ENCODE results near the gene OPN4.

DNA sequence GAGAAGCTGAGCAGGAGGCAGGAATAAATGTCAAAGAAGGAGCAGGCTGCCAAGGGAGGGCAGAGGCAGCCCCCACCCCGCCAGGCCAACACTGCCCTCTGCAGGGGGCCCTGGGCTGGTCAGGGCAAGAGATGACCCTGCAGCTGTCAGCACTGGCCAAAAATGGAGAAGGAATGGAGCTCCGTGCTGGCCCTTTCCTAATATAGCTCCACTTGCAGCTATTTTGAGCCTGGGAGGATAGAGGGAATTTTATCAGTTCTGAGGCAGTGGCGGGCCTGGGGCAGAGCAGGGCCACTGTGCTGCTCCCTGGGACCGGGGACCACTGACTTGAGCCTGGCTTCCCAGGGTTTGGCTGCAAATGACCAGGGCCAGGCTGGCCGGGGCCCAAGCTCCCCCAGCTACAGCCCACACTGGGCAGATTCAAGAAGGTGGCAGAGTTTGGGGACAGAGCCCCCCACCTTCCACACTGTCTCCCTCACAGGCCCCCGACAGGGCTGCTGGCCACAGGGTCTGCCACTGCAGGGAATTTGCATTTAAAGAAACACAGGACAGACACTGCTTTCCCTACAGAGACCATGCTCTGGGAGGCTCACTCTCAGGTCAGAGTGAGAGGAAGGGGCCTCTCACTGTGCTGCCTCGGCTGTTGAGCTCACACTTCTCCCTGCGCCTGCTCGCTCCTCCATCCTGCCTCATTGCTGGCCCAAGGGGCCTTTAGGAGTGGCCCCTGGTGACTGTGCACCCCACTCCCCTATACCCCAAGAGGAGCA lies 30.2 kb downstream of the OPN4 start:
- TF ChIP-seq, protein P1, sequence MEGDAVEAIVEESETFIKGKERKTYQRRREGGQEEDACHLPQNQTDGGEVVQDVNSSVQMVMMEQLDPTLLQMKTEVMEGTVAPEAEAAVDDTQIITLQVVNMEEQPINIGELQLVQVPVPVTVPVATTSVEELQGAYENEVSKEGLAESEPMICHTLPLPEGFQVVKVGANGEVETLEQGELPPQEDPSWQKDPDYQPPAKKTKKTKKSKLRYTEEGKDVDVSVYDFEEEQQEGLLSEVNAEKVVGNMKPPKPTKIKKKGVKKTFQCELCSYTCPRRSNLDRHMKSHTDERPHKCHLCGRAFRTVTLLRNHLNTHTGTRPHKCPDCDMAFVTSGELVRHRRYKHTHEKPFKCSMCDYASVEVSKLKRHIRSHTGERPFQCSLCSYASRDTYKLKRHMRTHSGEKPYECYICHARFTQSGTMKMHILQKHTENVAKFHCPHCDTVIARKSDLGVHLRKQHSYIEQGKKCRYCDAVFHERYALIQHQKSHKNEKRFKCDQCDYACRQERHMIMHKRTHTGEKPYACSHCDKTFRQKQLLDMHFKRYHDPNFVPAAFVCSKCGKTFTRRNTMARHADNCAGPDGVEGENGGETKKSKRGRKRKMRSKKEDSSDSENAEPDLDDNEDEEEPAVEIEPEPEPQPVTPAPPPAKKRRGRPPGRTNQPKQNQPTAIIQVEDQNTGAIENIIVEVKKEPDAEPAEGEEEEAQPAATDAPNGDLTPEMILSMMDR (IDR thresholded peaks at IDR 0.05): no peak
- TF ChIP-seq POLR2A (IDR thresholded peaks at IDR 0.05): no peak

All from lower leg skin (tissue), 3 donors.